Smooth muscle cell (in vitro differentiated cells): ENCODE measurements around the gene PCDHGB4. TPM values are rescaled to one million over a fixed set of nuclear protein-coding genes. Genes with fewer than 3 reads are reported as not detected.

ENCODE experiments used
- DNase-seq: peaks from one replicate; lab custom pipeline; 2025; ENCODE audit not compliant: unreplicated experiment; lab: John Stamatoyannopoulos, UW
- H2AFZ ChIP-seq: fragments of 200-600 bp; sonication (generic); 2 replicates; pipeline ENCODE4 v1.6.0; 2016; ENCODE audit warnings: antibody characterized with exemption, low read depth, mild to moderate bottlenecking
- H3F3A ChIP-seq: fragments of 200-600 bp; sonication (generic); 2 replicates; pipeline ENCODE4 v1.6.0; 2017; ENCODE audit warnings: antibody characterized with exemption, low read depth
- H3K27ac ChIP-seq: fragments of 200-600 bp; sonication (generic); 2 replicates; pipeline ENCODE4 v1.5.1; 2016; ENCODE audit warnings: low read depth, mild to moderate bottlenecking
- H3K27me3 ChIP-seq: fragments of 200-600 bp; sonication (generic); 2 replicates; pipeline ENCODE4 v1.6.1; 2016; ENCODE audit warnings: low read depth, mild to moderate bottlenecking
- H3K36me3 ChIP-seq: fragments of 200-600 bp; sonication (generic); 2 replicates; pipeline ENCODE4 v1.5.1; 2016; ENCODE audit warnings: low read depth
- H3K4me1 ChIP-seq: fragments of 200-600 bp; sonication (generic); 2 replicates; pipeline ENCODE4 v1.5.1; 2016; ENCODE audit warnings: low read depth
- H3K4me2 ChIP-seq: fragments of 200-600 bp; sonication (generic); 2 replicates; pipeline ENCODE4 v1.6.0; 2016; ENCODE audit warnings: mild to moderate bottlenecking
- H3K4me3 ChIP-seq: fragments of 200-600 bp; sonication (generic); 2 replicates; pipeline ENCODE4 v1.5.1; 2016; ENCODE audit warnings: mild to moderate bottlenecking
- H3K79me2 ChIP-seq: fragments of 200-600 bp; sonication (generic); 2 replicates; pipeline ENCODE4 v1.6.0; 2016; ENCODE audit warnings: low read depth, mild to moderate bottlenecking
- H3K9ac ChIP-seq: fragments of 200-600 bp; sonication (generic); 2 replicates; pipeline ENCODE4 v1.6.0; 2016; ENCODE audit warnings: low read depth
- H3K9me3 ChIP-seq: fragments of 200-600 bp; sonication (generic); replicated peaks from 2 replicates; pipeline ENCODE4 v1.5.1; 2016; ENCODE audit warnings: low read depth
- H4K20me1 ChIP-seq: fragments of 200-600 bp; sonication (generic); 2 replicates; pipeline ENCODE4 v1.6.0; 2016; ENCODE audit warnings: low read depth
- WGBS: methylation state at CpG from one replicate; pipeline ENCODE4 v1.1.7; 2016; ENCODE audit warnings: low lambda C conversion rate; 5-methylcytosine and 5-hydroxymethylcytosine counted together
- polyA plus RNA-seq: library from polyadenylated mRNA; unstranded; fragments of >200 nt; fragmentation: Nextera tagmentation; extraction: Ambion mirVana; gene quantifications from 2 replicates; pipeline ENCODE4 v1.2.1, GENCODE V29; 2016
- total RNA-seq: library from RNA; depleted of rRNA; stranded (reverse); fragments of >200 nt; gene quantifications from 2 replicates; pipeline ENCODE4 v1.2.3, GENCODE V29; 2014
- TF ChIP-seq, protein P1 (sequence below): fragments of 200-600 bp; sonication (generic); IDR thresholded peaks from 2 replicates; pipeline ENCODE4 v1.5.1; 2017; ENCODE audit warnings: borderline replicate concordance, mild to moderate bottlenecking, antibody characterized with exemption; ENCODE audit not compliant: insufficient read depth, poor library complexity, severe bottlenecking

The PCDHGB4 gene
- total and polyA plus RNA-seq, 2 experiments from 2014 or later, result 27.5 to 43.1 TPM

DNA sequence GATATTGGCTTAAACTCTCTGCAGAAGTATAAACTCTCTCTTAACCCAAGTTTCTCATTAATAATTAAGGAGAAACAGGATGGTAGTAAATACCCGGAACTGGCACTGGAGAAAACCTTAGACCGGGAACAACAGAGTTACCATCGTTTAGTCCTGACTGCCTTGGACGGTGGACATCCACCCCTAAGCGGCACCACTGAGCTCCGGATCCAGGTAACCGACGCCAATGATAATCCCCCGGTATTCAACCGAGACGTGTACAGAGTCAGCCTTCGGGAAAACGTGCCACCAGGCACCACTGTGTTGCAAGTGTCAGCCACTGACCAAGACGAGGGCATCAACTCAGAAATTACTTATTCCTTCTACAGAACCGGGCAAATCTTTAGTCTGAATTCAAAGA lies 11.1 kb downstream of the PCDHGB4 start:
- peaks cover 4% of the 10 kb centered on the region for H3K36me3 ChIP-seq
- DNase-seq, result no peak
- peaks cover 3% of the 10 kb centered on the region for H3K79me2 ChIP-seq
- H3K27ac ChIP-seq, result no peak overlapping the region
- H4K20me1 ChIP-seq, result no peaks in the 10 kb centered on the region
- TF ChIP-seq, protein P1, sequence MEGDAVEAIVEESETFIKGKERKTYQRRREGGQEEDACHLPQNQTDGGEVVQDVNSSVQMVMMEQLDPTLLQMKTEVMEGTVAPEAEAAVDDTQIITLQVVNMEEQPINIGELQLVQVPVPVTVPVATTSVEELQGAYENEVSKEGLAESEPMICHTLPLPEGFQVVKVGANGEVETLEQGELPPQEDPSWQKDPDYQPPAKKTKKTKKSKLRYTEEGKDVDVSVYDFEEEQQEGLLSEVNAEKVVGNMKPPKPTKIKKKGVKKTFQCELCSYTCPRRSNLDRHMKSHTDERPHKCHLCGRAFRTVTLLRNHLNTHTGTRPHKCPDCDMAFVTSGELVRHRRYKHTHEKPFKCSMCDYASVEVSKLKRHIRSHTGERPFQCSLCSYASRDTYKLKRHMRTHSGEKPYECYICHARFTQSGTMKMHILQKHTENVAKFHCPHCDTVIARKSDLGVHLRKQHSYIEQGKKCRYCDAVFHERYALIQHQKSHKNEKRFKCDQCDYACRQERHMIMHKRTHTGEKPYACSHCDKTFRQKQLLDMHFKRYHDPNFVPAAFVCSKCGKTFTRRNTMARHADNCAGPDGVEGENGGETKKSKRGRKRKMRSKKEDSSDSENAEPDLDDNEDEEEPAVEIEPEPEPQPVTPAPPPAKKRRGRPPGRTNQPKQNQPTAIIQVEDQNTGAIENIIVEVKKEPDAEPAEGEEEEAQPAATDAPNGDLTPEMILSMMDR, result no peak
- no peak overlapping the region for H3K9ac ChIP-seq
- H3K4me1 ChIP-seq, result no peaks in the 10 kb centered on the region
- H3K27me3 ChIP-seq, result no peaks in the 10 kb centered on the region
- H3K4me2 ChIP-seq, result no peak overlapping the region
- peaks cover 25% of the 10 kb centered on the region for H3K9me3 ChIP-seq
- H3K4me3 ChIP-seq, result no peak overlapping the region
- 96% methylated on average over 15 of the region's 15 CpGs for WGBS
- H3F3A ChIP-seq, result no peaks in the 10 kb centered on the region
- H2AFZ ChIP-seq, result no peak overlapping the region

DNA sequence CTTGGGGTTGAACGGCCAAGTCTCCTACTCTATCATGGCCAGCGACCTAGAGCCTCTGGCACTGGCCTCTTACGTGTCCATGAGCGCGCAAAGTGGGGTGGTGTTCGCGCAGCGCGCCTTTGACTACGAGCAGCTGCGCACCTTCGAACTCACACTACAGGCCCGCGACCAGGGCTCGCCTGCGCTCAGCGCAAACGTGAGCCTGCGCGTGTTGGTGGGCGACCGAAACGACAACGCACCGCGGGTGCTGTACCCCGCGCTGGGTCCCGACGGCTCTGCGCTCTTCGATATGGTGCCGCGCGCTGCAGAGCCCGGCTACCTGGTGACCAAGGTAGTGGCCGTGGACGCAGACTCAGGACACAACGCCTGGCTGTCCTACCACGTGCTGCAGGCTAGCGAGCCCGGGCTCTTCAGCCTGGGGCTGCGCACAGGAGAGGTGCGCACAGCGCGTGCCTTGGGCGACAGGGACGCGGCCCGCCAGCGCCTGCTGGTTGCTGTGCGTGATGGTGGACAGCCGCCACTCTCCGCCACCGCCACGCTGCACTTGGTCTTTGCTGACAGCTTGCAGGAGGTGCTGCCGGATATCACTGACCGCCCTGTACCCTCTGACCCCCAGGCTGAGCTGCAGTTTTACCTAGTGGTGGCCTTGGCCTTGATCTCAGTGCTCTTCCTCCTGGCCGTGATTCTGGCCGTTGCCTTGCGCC lies 12.2 kb downstream of the PCDHGB4 start:
- Histone ChIP-seq H3K4me1 (no peaks in the 10 kb centered on the region), H3K9ac (no peak overlapping the region), H3K27ac (no peak overlapping the region), H3K4me2 (no peak overlapping the region), H3K27me3 (no peaks in the 10 kb centered on the region), H3K4me3 (no peak overlapping the region), H3K36me3 (peaks cover 4% of the 10 kb centered on the region), H3K79me2 (peaks cover 3% of the 10 kb centered on the region), H3F3A (no peaks in the 10 kb centered on the region), H4K20me1 (no peaks in the 10 kb centered on the region), H3K9me3 (peaks cover 24% of the 10 kb centered on the region), H2AFZ (no peak overlapping the region)
- WGBS, result 98% methylated on average over 54 of the region's 61 CpGs
- DNase-seq, result no peak
- TF ChIP-seq, protein P1, result no peak

DNA sequence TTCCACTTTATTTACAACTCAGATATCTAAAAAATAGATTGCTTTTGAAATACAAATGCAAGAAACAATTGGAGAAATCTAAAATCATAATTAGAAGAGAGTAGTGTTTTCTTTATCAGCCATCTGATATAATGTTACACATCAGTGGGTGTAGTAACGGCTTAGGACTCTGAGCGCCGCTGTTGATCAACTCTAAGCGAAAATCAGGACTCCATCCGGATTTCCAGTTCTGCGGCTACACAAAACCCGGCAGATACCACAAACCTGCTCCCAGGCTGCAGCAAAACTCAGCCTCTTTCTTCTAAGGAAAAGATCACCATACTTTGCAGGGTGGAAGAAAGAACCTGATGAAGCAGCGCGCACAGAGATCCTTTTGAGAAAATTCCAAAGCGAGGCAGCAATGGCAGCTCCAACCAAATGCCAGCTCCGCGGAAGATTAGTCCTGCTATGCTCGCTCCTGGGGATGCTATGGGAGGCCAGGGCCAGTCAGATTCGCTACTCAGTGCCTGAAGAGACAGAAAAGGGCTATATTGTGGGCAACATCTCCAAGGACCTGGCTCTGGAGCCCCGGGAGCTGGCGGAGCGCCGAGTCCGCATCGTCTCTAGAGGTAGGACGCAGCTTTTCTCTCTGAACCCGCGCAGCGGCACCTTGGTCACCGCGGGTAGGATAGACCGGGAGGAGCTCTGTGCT lies 15.2 kb downstream of the PCDHGB4 start, which contains the start of gene PCDHGA9:
PCDHGA9 (plus strand) TSS at position 226 of the 691 bp plus-strand sequence; CDS start at position 401, 175 bp downstream.
- H4K20me1 ChIP-seq, result no peaks in the 10 kb centered on the region
- no peaks in the 10 kb centered on the region for H3K4me1 ChIP-seq
- no peak within 1 kb of the TSS for H3K4me2 ChIP-seq
- H3K36me3 ChIP-seq, result no peaks in the 10 kb centered on the region
- TF ChIP-seq, protein P1, result no peak
- DNase-seq, result no peak
- peaks cover 20% of the 10 kb centered on the region for H3K9me3 ChIP-seq
- H3K9ac ChIP-seq, result no peak within 1 kb of the TSS
- H3K27me3 ChIP-seq, result no peaks in the 10 kb centered on the region
- no peaks in the 10 kb centered on the region for H3K79me2 ChIP-seq
- no peak within 1 kb of the TSS for H2AFZ ChIP-seq
- 96% methylated on average over 27 of the region's 27 CpGs for WGBS
- no peaks in the 10 kb centered on the region for H3F3A ChIP-seq
- no peak within 1 kb of the TSS for H3K4me3 ChIP-seq
- no peak within 1 kb of the TSS for H3K27ac ChIP-seq
